SK-N-SH (cell line): ENCODE measurements around the gene VGLL4. TPM values are rescaled to one million over a fixed set of nuclear protein-coding genes. Genes with fewer than 3 reads are reported as not detected.
A peak's percentile ranks its signal among the peaks of the same experiment; 100 is the strongest.

Experiments
- CTCF ChIA-PET: fragments of 300-600, 350-600 bp; formaldehyde crosslinking; extraction: SDS; loops from one replicate; lab custom pipeline; 2021; lab: Yijun Ruan, JAX
- POLR2A ChIA-PET: fragments of 350-600 bp; sonication (Branson Sonifier 250); formaldehyde crosslinking; extraction: SDS; loops from one replicate; lab custom pipeline; 2020; ENCODE audit warnings: antibody characterized with exemption, inconsistent platforms; lab: Yijun Ruan, JAX
- DNase-seq: peaks from one replicate; pipeline ENCODE4 v3.0.0; 2012
- H2AFZ ChIP-seq: fragments of 200-600 bp; sonication (generic); 2 replicates; pipeline ENCODE4 v1.8.1; 2016; ENCODE audit warnings: antibody characterized with exemption, mild to moderate bottlenecking, low read depth
- H3F3A ChIP-seq: fragments of 200-600 bp; sonication (generic); replicated peaks from 2 replicates; pipeline ENCODE3; 2016; ENCODE audit warnings: antibody characterized with exemption, mild to moderate bottlenecking; ENCODE audit not compliant: insufficient read depth
- H3K27ac ChIP-seq, 2 experiments: fragments of 200-500 bp in 1 of 2; fragments of 200-600 bp in 1 of 2; sonication (Bioruptor generic) in 1 of 2; sonication (generic), shearing (Covaris generic) in 1 of 2; 2 replicates each; pipeline versions ENCODE4 v1.5.1 to v1.6.1; 2014 to 2016; ENCODE audit warnings: low read depth in 2 of 2, inconsistent platforms in 1 of 2, low read length in 1 of 2, mild to moderate bottlenecking in 1 of 2, mixed read lengths in 1 of 2
- H3K27me3 ChIP-seq: fragments of 200-600 bp; sonication (generic), shearing (Covaris generic); 2 replicates; pipeline ENCODE4 v1.6.1; 2016; ENCODE audit warnings: mixed run types; ENCODE audit not compliant: insufficient read depth
- H3K36me3 ChIP-seq, 2 experiments: fragments of 200-500 bp in 1 of 2; fragments of 200-600 bp in 1 of 2; sonication (Bioruptor generic) in 1 of 2; sonication (generic) in 1 of 2; replicated peaks in 1 of 2; 2 replicates each; pipeline versions ENCODE3 to v1.5.1; 2014 to 2016; ENCODE audit warnings: low read length in 1 of 2, mild to moderate bottlenecking in 1 of 2; ENCODE audit not compliant: insufficient read depth in 2 of 2, control insufficient read depth in 1 of 2
- H3K4me1 ChIP-seq, 2 experiments: fragments of 200-500 bp in 1 of 2; fragments of 200-600 bp in 1 of 2; sonication (Bioruptor generic) in 1 of 2; sonication (generic), shearing (Covaris generic) in 1 of 2; 2 replicates each; pipeline versions ENCODE4 v1.5.1 to v1.6.1; 2014 to 2016; ENCODE audit warnings: low read depth in 1 of 2, low read length in 1 of 2, mixed run types in 1 of 2; ENCODE audit not compliant: insufficient read depth in 2 of 2, control insufficient read depth in 1 of 2
- H3K4me2 ChIP-seq: fragments of 200-600 bp; sonication (generic), shearing (Covaris generic); 2 replicates; pipeline ENCODE4 v1.6.1; 2017; ENCODE audit warnings: mixed run types
- H3K4me3 ChIP-seq, 2 experiments: fragments of 200-500 bp in 1 of 2; fragments of 200-600 bp in 1 of 2; sonication (Bioruptor generic) in 1 of 2; sonication (generic), shearing (Covaris generic) in 1 of 2; 2 replicates each; pipeline versions ENCODE4 v1.5.1 to v1.8.1; 2014 to 2016; ENCODE audit warnings: low read depth in 2 of 2, inconsistent platforms in 1 of 2, low read length in 1 of 2, mild to moderate bottlenecking in 1 of 2, mixed read lengths in 1 of 2, moderate library complexity in 1 of 2
- H3K79me2 ChIP-seq: fragments of 200-600 bp; sonication (generic); 2 replicates; pipeline ENCODE4 v1.8.1; 2017; ENCODE audit warnings: mild to moderate bottlenecking; ENCODE audit not compliant: insufficient read depth
- H3K9ac ChIP-seq: fragments of 200-600 bp; sonication (generic); 2 replicates; pipeline ENCODE4 v1.6.1; 2017; ENCODE audit warnings: mixed run types
- H3K9me2 ChIP-seq: fragments of 200-600 bp; sonication (generic); 2 replicates; pipeline ENCODE4 v1.6.1; 2017; ENCODE audit warnings: mixed run types
- H3K9me3 ChIP-seq: fragments of 200-600 bp; sonication (generic); 2 replicates; pipeline ENCODE4 v1.6.1; 2017; ENCODE audit warnings: mixed run types, mild to moderate bottlenecking, moderate library complexity
- H4K20me1 ChIP-seq: fragments of 200-600 bp; sonication (generic); 2 replicates; pipeline ENCODE4 v1.6.1; 2017; ENCODE audit warnings: mild to moderate bottlenecking, mixed run types; ENCODE audit not compliant: insufficient read depth
- CTCF ChIP-seq: fragments of 200-600 bp; sonication (generic); IDR thresholded peaks from 2 replicates; pipeline ENCODE4 v1.6.1; 2017; ENCODE audit warnings: antibody characterized with exemption, mild to moderate bottlenecking, moderate library complexity
- ELF1 ChIP-seq: IDR thresholded peaks from 2 replicates; pipeline ENCODE4 v1.4.0; 2012
- EP300 ChIP-seq, 2 experiments: IDR thresholded peaks; 2 replicates each; pipeline versions ENCODE4 v1.4.0 to v1.6.1; 2012; ENCODE audit warnings: borderline replicate concordance in 1 of 2, low read depth in 1 of 2, low read length in 1 of 2
- FOXJ3 ChIP-seq: sonication (generic); formaldehyde crosslinking; IDR thresholded peaks from 2 replicates; pipeline ENCODE4 v1.5.1; 2020; ENCODE audit warnings: mild to moderate bottlenecking, missing genetic modification reagents
- FOXM1 ChIP-seq: IDR thresholded peaks from 2 replicates; pipeline ENCODE4 v1.4.0; 2012; ENCODE audit warnings: low read depth, mild to moderate bottlenecking
- GATA2 ChIP-seq: sonication (generic); formaldehyde crosslinking; IDR thresholded peaks from 2 replicates; pipeline ENCODE4 v1.5.0; 2020; ENCODE audit warnings: mild to moderate bottlenecking, missing genetic modification reagents
- MXI1 ChIP-seq: IDR thresholded peaks from 2 replicates; pipeline ENCODE4 v1.6.1; 2012; ENCODE audit warnings: mild to moderate bottlenecking, low read depth, low read length, improper control_type of control experiment
- NFIC ChIP-seq: IDR thresholded peaks from 2 replicates; pipeline ENCODE4 v1.4.0; 2012; ENCODE audit warnings: borderline replicate concordance
- NRF1 ChIP-seq: IDR thresholded peaks from 2 replicates; pipeline ENCODE4 v1.6.1; 2012; ENCODE audit warnings: low read depth, mild to moderate bottlenecking, low read length
- PBX3 ChIP-seq: IDR thresholded peaks from 2 replicates; pipeline ENCODE4; 2012
- RAD21 ChIP-seq: IDR thresholded peaks from 2 replicates; pipeline ENCODE4 v1.6.1; 2012; ENCODE audit warnings: mild to moderate bottlenecking, low read length
- RCOR1 ChIP-seq: fragments of 150-350 bp; IDR thresholded peaks from 2 replicates; pipeline ENCODE4 v1.6.1; 2017; ENCODE audit warnings: antibody characterized with exemption, low read length
- RXRA ChIP-seq: IDR thresholded peaks from 2 replicates; pipeline ENCODE4 v1.4.0; 2012; ENCODE audit warnings: low read depth, mild to moderate bottlenecking, borderline replicate concordance
- SIN3A ChIP-seq: IDR thresholded peaks from 2 replicates; pipeline ENCODE4 v1.6.1; 2012; ENCODE audit warnings: low read depth, mild to moderate bottlenecking, low read length, moderate library complexity, borderline replicate concordance
- SMC3 ChIP-seq: IDR thresholded peaks from 2 replicates; pipeline ENCODE4 v1.6.1; 2012; ENCODE audit warnings: low read depth, low read length, improper control_type of control experiment
- TAF1 ChIP-seq: IDR thresholded peaks from 2 replicates; pipeline ENCODE4 v1.6.1; 2012; ENCODE audit warnings: low read depth, mild to moderate bottlenecking, low read length, moderate library complexity, borderline replicate concordance
- TCF12 ChIP-seq: IDR thresholded peaks from 2 replicates; pipeline ENCODE4 v1.4.0; 2012
- ZBTB33 ChIP-seq: IDR thresholded peaks from 2 replicates; pipeline ENCODE4 v1.4.0; 2012; ENCODE audit warnings: low read depth, borderline replicate concordance
- WGBS: methylation state at CpG from one replicate; pipeline ENCODE4 v1.1.6; 2017; ENCODE audit warnings: low lambda C conversion rate; 5-methylcytosine and 5-hydroxymethylcytosine counted together
- polyA plus RNA-seq, 3 experiments: library from polyadenylated mRNA; depleted of rRNA; stranded (reverse); fragments of >200 nt; gene quantifications; 2 replicates each; pipeline ENCODE4 v1.2.3, GENCODE V29; 2012

VGLL4 gene
- polyA plus RNA-seq, 1 of the 3 experiments (the other 2 are of a cell fraction), result 48.9 TPM

DNA sequence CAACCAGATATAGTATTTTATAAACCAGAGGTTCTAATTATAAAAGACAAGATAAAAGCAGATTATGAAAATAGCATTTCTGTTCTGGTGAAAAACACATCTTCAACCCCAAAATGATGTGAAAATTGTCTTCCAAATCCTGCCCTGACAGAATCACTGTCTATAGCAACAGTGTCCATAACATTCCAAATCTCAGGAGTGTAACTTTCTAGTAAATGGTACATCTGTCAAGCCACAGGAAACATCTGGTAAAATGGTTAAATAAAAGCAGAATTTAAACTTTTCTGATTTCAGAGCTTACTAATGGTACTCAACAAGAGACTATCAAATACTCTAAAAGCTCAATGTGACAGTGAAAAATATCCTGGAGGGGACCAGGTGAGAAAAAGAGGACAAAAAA lies 60.5 kb downstream of the VGLL4 start (continued):
- TF ChIP-seq MXI1 (no peak), RAD21 (no peak), SIN3A (no peak), FOXJ3 (CRISPR knock-in tag) (no peak), GATA2 (no peak), ELF1 (no peak), FOXM1 (no peak)

DNA sequence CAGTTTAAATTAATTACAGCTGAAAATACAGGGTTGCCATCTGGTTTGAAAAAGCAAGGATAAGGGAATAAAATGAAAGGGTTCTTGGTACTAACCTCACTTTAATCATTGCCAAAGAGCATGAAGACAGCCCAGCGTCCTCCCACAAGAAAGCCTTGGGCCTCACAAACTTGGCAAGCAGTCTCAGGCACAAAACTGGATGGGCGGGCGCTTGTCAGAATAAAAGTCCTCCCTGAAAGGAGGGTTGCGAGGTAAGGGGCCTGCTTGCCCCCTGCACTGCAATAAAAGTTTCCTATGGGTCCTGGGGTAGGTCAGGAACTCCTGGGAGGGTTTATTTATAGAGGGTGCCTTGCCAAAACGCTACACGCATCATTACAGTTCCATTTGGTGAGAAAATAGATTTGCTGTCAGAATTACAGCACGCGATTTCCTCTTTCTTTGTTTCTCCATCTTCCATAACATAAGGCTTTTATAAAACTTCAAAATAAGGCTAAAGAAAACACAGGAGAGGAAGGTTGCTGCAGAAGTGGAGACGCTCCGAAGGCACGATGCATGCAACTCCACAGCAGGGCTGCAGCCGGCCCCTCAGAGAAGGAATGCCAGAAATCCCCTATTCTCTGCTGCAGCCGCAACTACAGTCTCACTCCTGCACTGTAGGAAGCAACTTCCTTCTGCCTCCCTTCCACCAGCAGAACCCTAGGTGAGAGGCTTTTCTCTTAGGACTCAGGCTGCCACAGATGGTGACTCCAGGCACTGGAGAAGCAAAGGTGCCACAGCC lies 61.3 kb downstream of the VGLL4 start:
- Histone ChIP-seq H3K27me3 (no peaks in the 10 kb centered on the region), H3K4me1 (peaks cover 36 to 42% of the 10 kb centered on the region in 2 experiments), H3K27ac (peak overlapping the region; percentile 80 to 88), H3K9me3 (no peaks in the 10 kb centered on the region), H3K36me3 (peaks cover 3 to 9% of the 10 kb centered on the region in 2 experiments), H3K9ac (peak overlapping the region; percentile 59), H2AFZ (no peak overlapping the region), H4K20me1 (peaks cover 92% of the 10 kb centered on the region), H3K9me2 (no peaks in the 10 kb centered on the region), H3K4me2 (peak overlapping the region; percentile 90), H3F3A (peaks cover 23% of the 10 kb centered on the region), H3K79me2 (peaks cover 100% of the 10 kb centered on the region), H3K4me3 (peak overlapping the region; percentile 33 to 49)
- DNase-seq, result peak; percentile 60
- peak; percentile 29 to 53; a peak in 2 of 4 replicates for TF ChIP-seq EP300 (IDR thresholded peaks at IDR 0.05; ENCODE audit: borderline replicate concordance in 1 of 2, low read depth in 1 of 2, low read length in 1 of 2)
- TF ChIP-seq FOXJ3 (CRISPR knock-in tag), result no peak
- no peak for TF ChIP-seq CTCF
- no peak for TF ChIP-seq NRF1
- peak; percentile 23; the same call in 1 of the 2 replicates for TF ChIP-seq TAF1
- peak; percentile 59; the same call in 1 of the 2 replicates for TF ChIP-seq SIN3A
- peak; percentile 14; the same call in 1 of the 2 replicates for TF ChIP-seq RAD21
- peak; percentile 23; the same call in 1 of the 2 replicates for TF ChIP-seq ZBTB33
- TF ChIP-seq RCOR1, result peak; percentile 34; the same call in 1 of the 2 replicates
- TF ChIP-seq NFIC, result peak; percentile 91
- no peak for TF ChIP-seq SMC3
- TF ChIP-seq PBX3, result peak; percentile 67
- peak; percentile 90 for TF ChIP-seq TCF12
- TF ChIP-seq RXRA, result peak; percentile 50; the same call in 1 of the 2 replicates
- CTCF ChIA-PET, result interaction anchor here (1.3 kb wide), 1 partner anchor 10 kb away, joined by 3 read pairs; no protein-coding TSS in a partner anchor
- POLR2A ChIA-PET, result interaction anchor here (0.7 kb wide), 1 partner anchor 760 kb away, joined by 3 read pairs; no protein-coding TSS in a partner anchor
- 27% methylated on average over 13 of the region's 13 CpGs for WGBS
